Measurements from ENCODE around the gene LHFPL6.

The LHFPL6 gene

GRCh38 chr13:39461685-39462266 is 141.2 kb downstream of the LHFPL6 start:
- DNase-seq, result no peak

- no peak for DNase-seq
Observed at GRCh38 chr13:39457274-39457673, 145.7 kb downstream of the LHFPL6 start.

- DNase-seq, result no peak
Observed at GRCh38 chr13:39455521-39456175, 147.3 kb downstream of the LHFPL6 start.

- no peak for DNase-seq
Observed at GRCh38 chr13:39452834-39453233, 150.2 kb downstream of the LHFPL6 start.

GRCh38 chr13:39452417-39452816 is 150.6 kb downstream of the LHFPL6 start:
- DNase-seq, result no peak

GRCh38 chr13:39451860-39452301 is 151.1 kb downstream of the LHFPL6 start:
- peak; percentile 67 for DNase-seq

GRCh38 chr13:39451301-39451700 is 151.7 kb downstream of the LHFPL6 start:
- peak; percentile 20 for DNase-seq

GRCh38 chr13:39450176-39450575 is 152.8 kb downstream of the LHFPL6 start:
- DNase-seq, result no peak

- DNase-seq, result no peak
Observed at GRCh38 chr13:39448834-39449233, 154.2 kb downstream of the LHFPL6 start.

GRCh38 chr13:39446865-39447264 is 156.1 kb downstream of the LHFPL6 start:
- no peak for DNase-seq

- no peak for DNase-seq
Observed at GRCh38 chr13:39444866-39445265, 158.1 kb downstream of the LHFPL6 start.

GRCh38 chr13:39433651-39434050 is 169.3 kb downstream of the LHFPL6 start:
- DNase-seq, result no peak

- DNase-seq, result no peak
Observed at GRCh38 chr13:39432196-39432595, 170.8 kb downstream of the LHFPL6 start.

GRCh38 chr13:39422845-39423565 is 180.0 kb downstream of the LHFPL6 start:
- no peak for DNase-seq

- peak; percentile 13 for DNase-seq
Observed at GRCh38 chr13:39419876-39420275, 183.1 kb downstream of the LHFPL6 start.

GRCh38 chr13:39419068-39419467 is 183.9 kb downstream of the LHFPL6 start:
- no peak for DNase-seq

GRCh38 chr13:39418424-39418823 is 184.6 kb downstream of the LHFPL6 start:
- DNase-seq, result no peak

- no peak for DNase-seq
Observed at GRCh38 chr13:39417643-39418042, 185.3 kb downstream of the LHFPL6 start.

- no peak for DNase-seq
Observed at GRCh38 chr13:39417131-39417530, 185.9 kb downstream of the LHFPL6 start.

- DNase-seq, result no peak
Observed at GRCh38 chr13:39415008-39415802, 187.8 kb downstream of the LHFPL6 start.

GRCh38 chr13:39414339-39414738 is 188.7 kb downstream of the LHFPL6 start:
- no peak for DNase-seq

GRCh38 chr13:39411511-39411910 is 191.5 kb downstream of the LHFPL6 start:
- DNase-seq, result no peak

- no peak for DNase-seq
Observed at GRCh38 chr13:39410964-39411363, 192.0 kb downstream of the LHFPL6 start.
